ENCODE results near the gene TMEM120B.

Gene TMEM120B

GRCh38 chr12:121797937-121798786 lies 85.6 kb downstream of the TMEM120B start:
- no peak for TF ChIP-seq CTCF (IDR thresholded peaks at IDR 0.05; ENCODE audit: insufficient read depth, low read depth, low read length, missing control alignments)
- DNase-seq (ENCODE audit: low read depth): no peak
- peak overlapping the region; percentile 48 for H3K4me3 ChIP-seq (ENCODE audit: low read length)

- no peak for DNase-seq (ENCODE audit: low read depth)
- TF ChIP-seq CTCF (IDR thresholded peaks at IDR 0.05; ENCODE audit: insufficient read depth, low read depth, low read length, missing control alignments): no peak
- peak overlapping the region; percentile 48 for H3K4me3 ChIP-seq (ENCODE audit: low read length)
Measured at GRCh38 chr12:121798787-121799155, 86.2 kb downstream of the TMEM120B start.

- TF ChIP-seq CTCF (IDR thresholded peaks at IDR 0.05; ENCODE audit: insufficient read depth, low read depth, low read length, missing control alignments): peak; percentile 1
- peak; percentile 91 for DNase-seq (ENCODE audit: low read depth)
- peak overlapping the region; percentile 50 for H3K4me3 ChIP-seq (ENCODE audit: low read length)
Measured at GRCh38 chr12:121799156-121799841, 86.7 kb downstream of the TMEM120B start.

DNA sequence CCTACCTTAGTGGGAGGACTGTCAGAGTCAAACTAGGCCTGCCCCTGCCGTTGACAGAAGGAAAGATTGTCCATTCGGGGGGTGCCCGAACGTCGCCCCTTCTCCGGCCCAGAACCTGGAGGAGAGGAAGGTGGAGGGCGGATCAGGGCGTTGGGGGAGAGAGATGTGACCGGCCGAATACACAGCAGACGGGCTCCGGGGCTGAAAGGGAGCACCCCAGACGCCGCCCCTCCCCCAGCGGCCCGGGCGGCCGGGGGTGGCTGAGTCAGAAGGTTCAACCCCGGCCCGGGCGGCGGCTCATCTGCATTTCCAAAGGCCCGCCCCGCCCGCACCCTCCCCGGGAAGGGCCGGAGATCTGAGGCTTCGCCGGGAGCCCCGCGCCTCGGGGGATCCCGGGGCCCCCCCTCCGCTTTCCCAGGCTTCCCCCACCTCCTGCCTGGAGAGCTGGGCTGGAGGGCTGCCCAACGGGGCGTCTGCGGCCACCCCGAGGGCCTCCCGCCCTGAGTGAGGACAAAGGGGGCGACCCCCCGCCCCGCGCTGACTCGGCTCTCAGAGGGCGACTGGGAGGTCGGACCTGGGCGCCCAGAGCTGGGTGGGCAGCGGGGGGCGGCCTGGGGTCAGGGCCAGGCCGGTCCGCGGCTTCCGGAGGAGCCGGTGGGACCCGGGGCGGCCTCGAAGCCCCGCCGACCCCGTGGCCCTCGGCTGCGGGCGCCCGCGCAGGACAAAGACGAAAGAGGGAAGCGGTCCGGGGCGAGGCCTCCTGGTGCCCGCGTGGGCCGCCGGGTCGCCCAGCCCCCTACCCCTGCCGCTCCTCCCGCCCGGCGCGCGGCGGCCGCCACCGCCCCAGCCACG lies 87.5 kb downstream of the TMEM120B start:
- DNase-seq (ENCODE audit: low read depth): peak; percentile 95
- no peak for TF ChIP-seq CTCF (IDR thresholded peaks at IDR 0.05; ENCODE audit: insufficient read depth, low read depth, low read length, missing control alignments)
- peak overlapping the region; percentile 50 for H3K4me3 ChIP-seq (ENCODE audit: low read length)

DNA sequence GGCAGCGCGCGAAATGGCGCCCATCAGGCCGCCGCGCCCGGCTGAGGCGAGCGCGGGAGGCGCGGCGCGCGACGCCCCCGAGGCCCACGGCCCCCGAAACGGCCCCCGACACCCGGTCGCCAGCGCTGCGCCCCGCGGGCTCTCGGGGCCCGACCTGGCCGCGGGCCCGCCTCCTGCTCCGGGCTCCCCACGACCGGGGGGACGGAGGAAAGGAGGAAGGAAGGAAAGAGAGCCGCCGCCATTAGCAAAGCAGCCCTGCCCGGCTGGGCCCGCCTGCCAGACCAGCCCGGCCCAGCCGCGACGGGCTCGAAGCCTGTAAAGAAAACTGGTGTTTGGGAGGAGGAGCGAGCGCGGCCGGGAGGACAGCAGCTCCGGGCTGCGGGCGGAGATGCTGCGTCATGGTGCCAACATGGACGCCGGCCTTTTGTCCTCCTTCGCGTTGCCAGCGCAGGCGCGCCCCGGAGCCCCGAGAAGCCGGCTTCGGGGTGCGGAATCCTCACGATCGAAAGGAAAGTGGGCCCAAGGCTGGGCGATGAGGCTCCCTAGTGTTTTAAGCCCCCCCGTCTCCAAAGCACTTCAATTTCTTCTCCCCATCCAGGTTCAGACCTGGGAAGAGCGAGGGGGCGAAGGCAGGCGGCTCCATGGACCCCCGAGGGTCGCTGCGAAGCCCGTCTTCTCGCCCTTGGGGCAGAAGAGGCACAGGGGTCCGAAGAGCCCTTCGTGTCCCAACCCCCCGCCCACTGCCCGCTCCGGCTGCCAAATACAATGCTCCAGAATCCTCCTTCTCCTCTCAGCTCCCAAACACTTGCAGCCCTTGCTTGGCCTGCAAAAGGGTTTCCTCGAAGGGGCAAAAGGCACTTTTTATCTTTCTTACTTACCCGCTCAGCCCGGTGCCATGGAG lies 88.4 kb downstream of the TMEM120B start:
- peak; percentile 91 for DNase-seq (ENCODE audit: low read depth)
- no peak for TF ChIP-seq CTCF (IDR thresholded peaks at IDR 0.05; ENCODE audit: insufficient read depth, low read depth, low read length, missing control alignments)

More for the DNA sequence above, 88.4 kb downstream of the TMEM120B start:
- peak overlapping the region; percentile 54 for H3K4me3 ChIP-seq (ENCODE audit: low read length)
